ENCODE data around the gene CYP4F12. TPM values are rescaled to one million over a fixed set of nuclear protein-coding genes. Genes with fewer than 3 reads are reported as not detected.

Gene CYP4F12
- total RNA-seq, 1 experiment from 2014 or later = not detected

DNA sequence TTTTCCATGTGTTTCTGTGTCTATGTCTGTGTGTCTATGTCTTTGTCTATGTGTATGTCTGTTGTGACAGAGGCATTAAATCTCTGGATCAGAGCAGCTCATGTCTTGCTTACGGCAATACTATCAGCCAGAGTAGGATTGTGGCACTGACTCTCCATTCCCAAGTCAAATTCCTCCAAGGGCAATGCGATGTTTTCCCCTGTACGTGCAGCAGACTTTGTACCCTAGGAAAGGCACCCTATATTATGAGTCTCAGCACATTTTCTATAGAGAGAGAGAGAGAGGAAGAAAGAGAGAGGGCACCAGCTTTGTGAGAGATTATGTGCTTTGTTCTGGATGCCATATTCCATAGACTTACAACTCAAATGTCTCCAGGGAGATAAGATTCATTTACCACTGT, 21.1 kb upstream of the CYP4F12 start:
- peaks cover 34% of the 10 kb centered on the region for H3K27me3 ChIP-seq (ENCODE audit: low read length)
- no peaks in the 10 kb centered on the region for H3F3A ChIP-seq (ENCODE audit: low read length, unreplicated experiment)
- intact Hi-C loops (cut with micrococcal nuclease) = no loop called here
- no peaks in the 10 kb centered on the region for H3K79me2 ChIP-seq (ENCODE audit: low read length)
- no peaks in the 10 kb centered on the region for H3K9me2 ChIP-seq (replicated peaks; ENCODE audit: low read length)
- no TSS peak for BruUV-seq (replicated peaks)
- TF ChIP-seq, protein P1, sequence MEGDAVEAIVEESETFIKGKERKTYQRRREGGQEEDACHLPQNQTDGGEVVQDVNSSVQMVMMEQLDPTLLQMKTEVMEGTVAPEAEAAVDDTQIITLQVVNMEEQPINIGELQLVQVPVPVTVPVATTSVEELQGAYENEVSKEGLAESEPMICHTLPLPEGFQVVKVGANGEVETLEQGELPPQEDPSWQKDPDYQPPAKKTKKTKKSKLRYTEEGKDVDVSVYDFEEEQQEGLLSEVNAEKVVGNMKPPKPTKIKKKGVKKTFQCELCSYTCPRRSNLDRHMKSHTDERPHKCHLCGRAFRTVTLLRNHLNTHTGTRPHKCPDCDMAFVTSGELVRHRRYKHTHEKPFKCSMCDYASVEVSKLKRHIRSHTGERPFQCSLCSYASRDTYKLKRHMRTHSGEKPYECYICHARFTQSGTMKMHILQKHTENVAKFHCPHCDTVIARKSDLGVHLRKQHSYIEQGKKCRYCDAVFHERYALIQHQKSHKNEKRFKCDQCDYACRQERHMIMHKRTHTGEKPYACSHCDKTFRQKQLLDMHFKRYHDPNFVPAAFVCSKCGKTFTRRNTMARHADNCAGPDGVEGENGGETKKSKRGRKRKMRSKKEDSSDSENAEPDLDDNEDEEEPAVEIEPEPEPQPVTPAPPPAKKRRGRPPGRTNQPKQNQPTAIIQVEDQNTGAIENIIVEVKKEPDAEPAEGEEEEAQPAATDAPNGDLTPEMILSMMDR (conservative IDR thresholded peaks at IDR 0.05; ENCODE audit: low read depth, low read length) = no peak
- no peak overlapping the region for H2AFZ ChIP-seq (ENCODE audit: low read length)
- ATAC-seq (no peak), DNase-seq (no peak)
- H3K4me1 ChIP-seq (ENCODE audit: insufficient read depth, low read length) = no peaks in the 10 kb centered on the region
- no peak overlapping the region for H3K4me3 ChIP-seq (ENCODE audit: low read length)
- ChIA-PET POLR2A (ENCODE audit: unreplicated experiment) (no interaction called here), CTCF (no interaction called here)
- H3K9ac ChIP-seq (ENCODE audit: low read length) = no peak overlapping the region
- no peak overlapping the region for H3K27ac ChIP-seq (ENCODE audit: low read length)
- H3K9me3 ChIP-seq (ENCODE audit: low read length) = no peaks in the 10 kb centered on the region
- H3K36me3 ChIP-seq (ENCODE audit: low read depth, low read length) = no peaks in the 10 kb centered on the region
- H3K4me2 ChIP-seq (ENCODE audit: low read length) = no peak overlapping the region
- no peaks in the 10 kb centered on the region for H4K20me1 ChIP-seq (ENCODE audit: low read length)

DNA sequence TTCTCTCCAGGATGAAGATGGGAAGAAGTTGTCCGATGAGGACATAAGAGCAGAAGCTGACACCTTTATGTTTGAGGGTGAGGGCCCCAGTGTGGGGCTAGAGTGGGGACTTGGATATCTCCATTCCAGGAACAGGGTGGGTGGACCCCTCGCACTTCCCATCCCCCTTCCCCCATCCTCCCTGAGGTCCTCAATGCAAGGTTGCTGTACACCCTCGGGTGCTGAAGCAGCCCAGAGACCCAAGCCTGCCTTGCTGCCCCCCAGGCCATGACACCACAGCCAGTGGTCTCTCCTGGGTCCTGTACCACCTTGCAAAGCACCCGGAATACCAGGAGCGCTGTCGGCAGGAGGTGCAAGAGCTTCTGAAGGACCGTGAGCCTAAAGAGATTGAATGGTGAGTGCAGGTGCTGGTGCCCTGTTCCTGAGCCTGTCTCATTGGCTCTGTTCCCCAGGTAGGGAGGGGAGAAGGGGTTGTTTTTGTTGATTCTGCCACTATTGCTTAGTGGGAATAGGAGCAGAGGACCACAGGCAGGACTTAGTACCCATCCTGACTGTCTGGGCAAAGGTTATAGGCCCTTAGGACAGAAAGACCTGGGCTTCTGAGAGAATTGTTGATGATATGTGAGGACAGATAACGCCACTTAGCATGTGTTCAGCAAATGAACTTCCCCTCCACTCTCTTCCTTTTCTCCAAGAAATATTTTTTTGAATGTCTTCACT, 20.2 kb upstream of the CYP4F12 start:
- CTCF ChIA-PET = no interaction called here
- Histone ChIP-seq H3K4me2 (ENCODE audit: low read length) (no peak overlapping the region), H3K27ac (ENCODE audit: low read length) (no peak overlapping the region), H3K36me3 (ENCODE audit: low read depth, low read length) (no peaks in the 10 kb centered on the region), H3K79me2 (ENCODE audit: low read length) (no peaks in the 10 kb centered on the region), H3K9me2 (replicated peaks; ENCODE audit: low read length) (no peaks in the 10 kb centered on the region), H2AFZ (ENCODE audit: low read length) (no peak overlapping the region), H3K4me3 (ENCODE audit: low read length) (no peak overlapping the region), H3K9ac (ENCODE audit: low read length) (no peak overlapping the region), H3K27me3 (ENCODE audit: low read length) (peaks cover 28% of the 10 kb centered on the region), H4K20me1 (ENCODE audit: low read length) (no peaks in the 10 kb centered on the region), H3F3A (ENCODE audit: low read length, unreplicated experiment) (no peaks in the 10 kb centered on the region), H3K4me1 (ENCODE audit: insufficient read depth, low read length) (no peaks in the 10 kb centered on the region), H3K9me3 (ENCODE audit: low read length) (no peaks in the 10 kb centered on the region)
- intact Hi-C loops (cut with micrococcal nuclease) = no loop called here
- POLR2A ChIA-PET (ENCODE audit: unreplicated experiment) = no interaction called here
- no peak for TF ChIP-seq EZH2 (IDR thresholded peaks at IDR 0.05; ENCODE audit: low read length, unreplicated experiment)
- TF ChIP-seq EZH2phosphoT487 (IDR thresholded peaks at IDR 0.05; ENCODE audit: borderline replicate concordance, low read length) = no peak
- TF ChIP-seq, protein P1 (conservative IDR thresholded peaks at IDR 0.05; ENCODE audit: low read depth, low read length) = no peak
- ATAC-seq (no peak), DNase-seq (no peak)
- no TSS peak for BruUV-seq (replicated peaks)

DNA sequence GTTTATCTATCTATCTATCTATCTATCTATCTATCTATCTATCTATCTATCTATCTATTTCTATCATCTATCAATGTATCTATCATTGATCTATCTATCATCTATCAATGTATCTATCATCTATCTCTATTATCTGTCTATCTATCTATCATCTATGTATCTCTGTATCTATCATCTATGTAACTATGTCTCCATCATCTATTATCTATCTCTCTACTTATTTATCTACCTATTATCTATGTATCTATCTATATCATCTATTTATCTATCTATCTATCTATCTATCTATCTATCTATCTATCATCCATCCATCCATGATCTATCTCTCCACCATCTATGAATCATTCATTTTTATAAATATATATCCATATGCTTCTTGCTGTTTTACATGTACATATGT, 16.4 kb upstream of the CYP4F12 start:
- Histone ChIP-seq H3F3A (ENCODE audit: low read length, unreplicated experiment) (no peaks in the 10 kb centered on the region), H3K79me2 (ENCODE audit: low read length) (no peaks in the 10 kb centered on the region), H3K9ac (ENCODE audit: low read length) (no peak overlapping the region), H3K27me3 (ENCODE audit: low read length) (peaks cover 25% of the 10 kb centered on the region), H2AFZ (ENCODE audit: low read length) (no peak overlapping the region), H3K4me1 (ENCODE audit: insufficient read depth, low read length) (no peaks in the 10 kb centered on the region), H3K9me3 (ENCODE audit: low read length) (no peaks in the 10 kb centered on the region), H3K4me3 (ENCODE audit: low read length) (no peak overlapping the region), H4K20me1 (ENCODE audit: low read length) (no peaks in the 10 kb centered on the region), H3K36me3 (ENCODE audit: low read depth, low read length) (no peaks in the 10 kb centered on the region), H3K4me2 (ENCODE audit: low read length) (no peak overlapping the region), H3K9me2 (replicated peaks; ENCODE audit: low read length) (no peaks in the 10 kb centered on the region), H3K27ac (ENCODE audit: low read length) (no peak overlapping the region)
- DNase-seq (no peak), ATAC-seq (no peak)
- ChIA-PET CTCF (no interaction called here), POLR2A (ENCODE audit: unreplicated experiment) (no interaction called here)
- TF ChIP-seq EZH2 (IDR thresholded peaks at IDR 0.05; ENCODE audit: low read length, unreplicated experiment) (no peak), EZH2phosphoT487 (IDR thresholded peaks at IDR 0.05; ENCODE audit: borderline replicate concordance, low read length) (no peak)
- TF ChIP-seq, protein P1 (conservative IDR thresholded peaks at IDR 0.05; ENCODE audit: low read depth, low read length) = no peak
- intact Hi-C loops (cut with micrococcal nuclease) = no loop called here
- BruUV-seq (replicated peaks) = no TSS peak
